GM23338 (cell line): Measurements from ENCODE around the gene CMTM5.

Experiments used
- CREB1 ChIP-seq: fragments of 250-450 bp; sonication (Bioruptor Pico); IDR thresholded peaks from 2 replicates; pipeline ENCODE4 v1.5.0; 2020; ENCODE audit warnings: low read depth, mild to moderate bottlenecking, moderate library complexity
- EZH2 ChIP-seq: fragments of 200-600 bp; sonication (generic); IDR thresholded peaks from one replicate; pipeline ENCODE4 v1.8.0; 2017; ENCODE audit warnings: antibody characterized with exemption, mild to moderate bottlenecking, low read depth; ENCODE audit not compliant: unreplicated experiment
- REST ChIP-seq: IDR thresholded peaks from one replicate; pipeline ENCODE4 v1.6.1; 2018; ENCODE audit warnings: antibody characterized with exemption; ENCODE audit not compliant: unreplicated experiment
- TF ChIP-seq, protein P1 (sequence below), 2 experiments: fragments of 200-600 bp in 1 of 2; sonication (generic) in 1 of 2; conservative IDR thresholded peaks; 2 replicates each; pipeline versions ENCODE4 v1.5.1 to v1.6.1; 2016 to 2017; ENCODE audit warnings: antibody characterized with exemption in 2 of 2, low read depth in 2 of 2, mild to moderate bottlenecking in 2 of 2, moderate library complexity in 1 of 2

- TF ChIP-seq, protein P1, sequence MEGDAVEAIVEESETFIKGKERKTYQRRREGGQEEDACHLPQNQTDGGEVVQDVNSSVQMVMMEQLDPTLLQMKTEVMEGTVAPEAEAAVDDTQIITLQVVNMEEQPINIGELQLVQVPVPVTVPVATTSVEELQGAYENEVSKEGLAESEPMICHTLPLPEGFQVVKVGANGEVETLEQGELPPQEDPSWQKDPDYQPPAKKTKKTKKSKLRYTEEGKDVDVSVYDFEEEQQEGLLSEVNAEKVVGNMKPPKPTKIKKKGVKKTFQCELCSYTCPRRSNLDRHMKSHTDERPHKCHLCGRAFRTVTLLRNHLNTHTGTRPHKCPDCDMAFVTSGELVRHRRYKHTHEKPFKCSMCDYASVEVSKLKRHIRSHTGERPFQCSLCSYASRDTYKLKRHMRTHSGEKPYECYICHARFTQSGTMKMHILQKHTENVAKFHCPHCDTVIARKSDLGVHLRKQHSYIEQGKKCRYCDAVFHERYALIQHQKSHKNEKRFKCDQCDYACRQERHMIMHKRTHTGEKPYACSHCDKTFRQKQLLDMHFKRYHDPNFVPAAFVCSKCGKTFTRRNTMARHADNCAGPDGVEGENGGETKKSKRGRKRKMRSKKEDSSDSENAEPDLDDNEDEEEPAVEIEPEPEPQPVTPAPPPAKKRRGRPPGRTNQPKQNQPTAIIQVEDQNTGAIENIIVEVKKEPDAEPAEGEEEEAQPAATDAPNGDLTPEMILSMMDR (conservative IDR thresholded peaks at IDR 0.05; ENCODE audit: low read depth in 2 of 2) = no peak
- TF ChIP-seq REST = no peak
- TF ChIP-seq EZH2 = no peak
- no peak for TF ChIP-seq CREB1
Measured at GRCh38 chr14:23399591-23399990, 22.7 kb downstream of the CMTM5 start.
